Body of pancreas (tissue), 4 donors: Measurements from ENCODE around the gene TMEM134.

Source experiments
- POLR2A ChIP-seq, 3 donors: fragments of 450-650 bp; IDR thresholded peaks; one replicate each; pipeline ENCODE4 v1.6.1; 2016; ENCODE audit warnings: antibody characterized with exemption in 3 of 3, mild to moderate bottlenecking in 2 of 3
- TF ChIP-seq, protein P1 (sequence below), 7 experiments: fragments of 450-650 bp in 4 of 7; fragments of 200-600 bp in 3 of 7; sonication (generic) in 3 of 7; IDR thresholded peaks; one replicate each; pipeline ENCODE4 v1.5.1; 2016 to 2019; ENCODE audit warnings: antibody characterized with exemption in 7 of 7

DNA sequence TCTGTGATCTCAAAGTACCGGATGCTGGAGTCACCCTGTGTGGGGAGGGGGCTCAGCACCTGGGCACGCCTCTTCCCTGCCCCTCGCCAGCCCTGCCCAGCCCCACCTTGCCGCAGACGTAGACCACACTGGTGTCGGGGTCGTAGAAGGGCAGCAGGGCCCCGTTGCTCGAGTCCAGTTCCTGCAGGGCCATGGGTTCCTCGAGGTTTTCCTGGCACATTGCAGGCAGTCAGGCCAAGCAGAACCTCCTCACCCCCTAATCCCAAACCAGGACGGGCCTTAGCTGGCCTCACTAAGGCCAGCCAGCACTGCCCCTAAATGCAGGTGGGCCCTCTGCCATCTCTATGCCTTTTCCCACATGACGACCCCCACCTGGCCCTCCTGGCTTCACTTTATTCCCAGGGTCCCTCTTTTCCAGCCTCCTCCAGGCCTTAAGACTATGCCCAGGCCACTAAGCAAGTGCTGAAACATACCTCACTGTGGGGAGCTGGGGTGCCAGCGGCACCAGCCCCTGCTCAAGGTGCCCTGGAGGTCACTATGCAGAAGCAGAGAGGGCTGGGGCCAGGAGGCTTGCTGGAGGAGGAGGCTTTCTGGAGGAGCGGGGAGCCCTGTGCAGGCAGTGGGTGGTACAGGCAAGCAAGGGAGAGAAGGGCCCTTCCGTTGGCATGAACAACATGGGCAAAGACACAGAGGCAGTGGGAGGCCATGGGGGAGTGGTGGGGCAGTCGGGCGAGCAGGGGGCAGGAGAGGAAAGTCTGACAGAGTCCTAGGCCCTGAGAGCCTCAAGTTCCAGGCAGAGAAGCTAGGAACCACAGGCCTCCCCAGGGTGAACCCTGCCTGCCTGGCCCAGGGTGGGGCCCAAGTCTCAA, 28.6 kb downstream of the TMEM134 start:
- TF ChIP-seq, protein P1, sequence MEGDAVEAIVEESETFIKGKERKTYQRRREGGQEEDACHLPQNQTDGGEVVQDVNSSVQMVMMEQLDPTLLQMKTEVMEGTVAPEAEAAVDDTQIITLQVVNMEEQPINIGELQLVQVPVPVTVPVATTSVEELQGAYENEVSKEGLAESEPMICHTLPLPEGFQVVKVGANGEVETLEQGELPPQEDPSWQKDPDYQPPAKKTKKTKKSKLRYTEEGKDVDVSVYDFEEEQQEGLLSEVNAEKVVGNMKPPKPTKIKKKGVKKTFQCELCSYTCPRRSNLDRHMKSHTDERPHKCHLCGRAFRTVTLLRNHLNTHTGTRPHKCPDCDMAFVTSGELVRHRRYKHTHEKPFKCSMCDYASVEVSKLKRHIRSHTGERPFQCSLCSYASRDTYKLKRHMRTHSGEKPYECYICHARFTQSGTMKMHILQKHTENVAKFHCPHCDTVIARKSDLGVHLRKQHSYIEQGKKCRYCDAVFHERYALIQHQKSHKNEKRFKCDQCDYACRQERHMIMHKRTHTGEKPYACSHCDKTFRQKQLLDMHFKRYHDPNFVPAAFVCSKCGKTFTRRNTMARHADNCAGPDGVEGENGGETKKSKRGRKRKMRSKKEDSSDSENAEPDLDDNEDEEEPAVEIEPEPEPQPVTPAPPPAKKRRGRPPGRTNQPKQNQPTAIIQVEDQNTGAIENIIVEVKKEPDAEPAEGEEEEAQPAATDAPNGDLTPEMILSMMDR (IDR thresholded peaks at IDR 0.05): no peak
- no peak for TF ChIP-seq POLR2A (IDR thresholded peaks at IDR 0.05)
